Parathyroid adenoma (tissue), 2 donors: ENCODE results near the gene SLC8A1.

Experiments
- H2AFZ ChIP-seq: fragments of 300-600 bp; sonication (generic); one replicate; pipeline ENCODE4 v1.7.0; 2017; ENCODE audit warnings: antibody characterized with exemption, mild to moderate bottlenecking
- H3K27ac ChIP-seq: fragments of 300-600 bp; sonication (generic); one replicate; pipeline ENCODE4 v1.7.0; 2017
- H3K27me3 ChIP-seq: fragments of 300-600 bp; sonication (generic); one replicate; pipeline ENCODE4 v1.7.0; 2017; ENCODE audit warnings: low read length; ENCODE audit not compliant: control insufficient read depth, insufficient read depth
- H3K36me3 ChIP-seq: fragments of 300-600 bp; sonication (generic); one replicate; pipeline ENCODE4 v1.7.0; 2017; ENCODE audit warnings: low read length; ENCODE audit not compliant: control insufficient read depth, insufficient read depth
- H3K4me1 ChIP-seq: fragments of 300-600 bp; sonication (generic); one replicate; pipeline ENCODE4 v1.7.0; 2017; ENCODE audit warnings: control low read depth
- H3K4me2 ChIP-seq: fragments of 300-600 bp; sonication (generic); one replicate; pipeline ENCODE4 v1.7.0; 2017; ENCODE audit warnings: low read length
- H3K4me3 ChIP-seq: fragments of 300-600 bp; sonication (generic); one replicate; pipeline ENCODE4 v1.7.0; 2017; ENCODE audit warnings: low read depth, low read length
- H3K79me2 ChIP-seq: fragments of 300-600 bp; sonication (generic); one replicate; pipeline ENCODE4 v1.7.0; 2017; ENCODE audit warnings: control low read depth
- H3K9ac ChIP-seq: fragments of 300-600 bp; sonication (generic); one replicate; pipeline ENCODE4 v1.7.0; 2017; ENCODE audit warnings: mild to moderate bottlenecking
- H3K9me3 ChIP-seq: fragments of 300-600 bp; sonication (generic); one replicate; pipeline ENCODE4 v1.7.0; 2017; ENCODE audit warnings: low read length; ENCODE audit not compliant: control insufficient read depth
- CTCF ChIP-seq: fragments of 300-600 bp; sonication (generic); IDR thresholded peaks from one replicate; pipeline ENCODE4 v1.7.0; 2017; ENCODE audit warnings: antibody characterized with exemption, mild to moderate bottlenecking
- donor health status: primary hyperparathyroidism.

Gene SLC8A1

DNA sequence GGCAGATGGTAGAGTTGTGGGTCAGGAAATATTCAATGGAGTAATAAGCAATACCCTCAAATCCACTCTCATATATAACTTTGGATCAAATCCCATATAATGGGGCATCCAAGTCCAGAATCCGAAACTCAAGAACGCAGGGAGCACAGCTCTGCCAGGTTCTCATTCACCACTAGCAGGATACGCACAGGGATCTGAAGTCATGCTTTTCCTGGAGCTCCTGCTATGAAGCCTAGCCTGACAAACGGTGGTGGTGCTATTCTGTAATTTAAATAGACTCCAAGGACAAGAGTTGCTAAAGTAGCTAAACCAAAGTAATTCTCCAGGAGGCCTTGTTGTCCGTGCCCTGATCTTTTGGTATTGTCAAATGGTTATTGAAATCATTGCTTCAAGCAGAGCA is 264.8 kb downstream of the SLC8A1 start:
- no peaks in the 10 kb centered on the region for H3K79me2 ChIP-seq
- H2AFZ ChIP-seq: no peak overlapping the region
- no peaks in the 10 kb centered on the region for H3K27me3 ChIP-seq
- H3K9me3 ChIP-seq: no peaks in the 10 kb centered on the region
- no peaks in the 10 kb centered on the region for H3K4me1 ChIP-seq
- H3K4me2 ChIP-seq: no peak overlapping the region
- no peak overlapping the region for H3K4me3 ChIP-seq
- H3K27ac ChIP-seq: no peak overlapping the region
- H3K36me3 ChIP-seq: no peaks in the 10 kb centered on the region
- TF ChIP-seq CTCF: no peak
- no peak overlapping the region for H3K9ac ChIP-seq

- Histone ChIP-seq H3K27me3 (no peaks in the 10 kb centered on the region), H3K4me3 (no peak overlapping the region), H3K4me2 (no peak overlapping the region), H3K9me3 (no peaks in the 10 kb centered on the region), H3K4me1 (no peaks in the 10 kb centered on the region), H3K79me2 (no peaks in the 10 kb centered on the region), H3K9ac (no peak overlapping the region), H2AFZ (no peak overlapping the region), H3K36me3 (no peaks in the 10 kb centered on the region), H3K27ac (no peak overlapping the region)
- TF ChIP-seq CTCF: no peak
Observed at GRCh38 chr2:40184551-40184950, 267.3 kb downstream of the SLC8A1 start.

DNA sequence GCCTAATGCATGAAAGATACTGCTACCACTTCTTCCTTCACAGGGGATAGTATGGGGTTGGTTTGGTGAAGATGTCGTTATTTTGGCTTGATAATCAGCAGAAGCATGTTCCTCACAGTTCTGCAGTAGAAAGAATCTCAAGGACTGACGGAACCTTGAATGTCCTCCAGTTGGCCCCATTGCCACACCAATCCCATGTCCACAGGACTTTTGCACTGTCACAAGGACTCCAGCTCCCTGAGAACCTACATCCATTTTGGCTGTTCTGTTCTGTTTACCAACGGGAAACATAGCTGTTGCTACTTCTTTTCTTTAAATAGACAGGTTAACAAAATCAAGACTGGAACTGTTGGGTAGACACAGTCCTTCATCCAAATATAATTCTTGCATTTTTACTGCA is 270.0 kb downstream of the SLC8A1 start:
- no peaks in the 10 kb centered on the region for H3K27me3 ChIP-seq
- H3K27ac ChIP-seq: no peak overlapping the region
- no peak for TF ChIP-seq CTCF
- H3K4me1 ChIP-seq: no peaks in the 10 kb centered on the region
- H3K4me2 ChIP-seq: no peak overlapping the region
- no peak overlapping the region for H3K4me3 ChIP-seq
- no peak overlapping the region for H3K9ac ChIP-seq
- no peaks in the 10 kb centered on the region for H3K9me3 ChIP-seq
- no peak overlapping the region for H2AFZ ChIP-seq
- no peaks in the 10 kb centered on the region for H3K79me2 ChIP-seq
- no peaks in the 10 kb centered on the region for H3K36me3 ChIP-seq

DNA sequence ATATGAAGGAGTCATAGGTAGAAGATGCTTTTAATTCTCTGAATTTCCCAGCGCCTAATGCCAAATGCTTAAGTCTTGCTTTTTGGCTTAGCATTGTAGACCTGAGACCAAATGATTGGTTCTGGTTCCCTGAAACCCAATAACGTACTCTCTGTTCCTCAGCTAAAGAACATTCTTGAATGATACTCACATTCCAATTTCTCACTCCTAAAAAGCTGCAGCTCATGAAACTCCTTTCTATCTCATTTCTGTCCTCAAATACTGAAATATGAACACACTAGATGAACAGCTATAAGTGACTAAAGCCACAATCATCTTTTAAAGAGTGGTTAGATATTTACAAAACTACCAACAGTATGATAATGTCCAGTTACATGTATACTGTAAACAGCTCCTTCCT is 272.1 kb downstream of the SLC8A1 start:
- TF ChIP-seq CTCF: no peak
- H3K36me3 ChIP-seq: no peaks in the 10 kb centered on the region
- H2AFZ ChIP-seq: no peak overlapping the region
- H3K27ac ChIP-seq: no peak overlapping the region
- H3K4me2 ChIP-seq: no peak overlapping the region
- no peak overlapping the region for H3K4me3 ChIP-seq
- no peaks in the 10 kb centered on the region for H3K27me3 ChIP-seq
- no peaks in the 10 kb centered on the region for H3K4me1 ChIP-seq
- no peaks in the 10 kb centered on the region for H3K9me3 ChIP-seq
- H3K9ac ChIP-seq: no peak overlapping the region
- H3K79me2 ChIP-seq: no peaks in the 10 kb centered on the region

GRCh38 chr2:40178971-40179370 is 272.9 kb downstream of the SLC8A1 start:
- Histone ChIP-seq H3K27ac (no peak overlapping the region), H3K27me3 (no peaks in the 10 kb centered on the region), H3K4me1 (no peaks in the 10 kb centered on the region), H3K9ac (no peak overlapping the region), H3K4me2 (no peak overlapping the region), H2AFZ (no peak overlapping the region), H3K4me3 (no peak overlapping the region), H3K36me3 (no peaks in the 10 kb centered on the region), H3K9me3 (no peaks in the 10 kb centered on the region), H3K79me2 (no peaks in the 10 kb centered on the region)
- no peak for TF ChIP-seq CTCF
